GM18867 (cell line): ENCODE data around the gene HCAR1.
"Not testable (repeated sequence)": the region's sequence is repeated elsewhere in the genome, so short reads cannot be mapped to it uniquely, and the experiment has no call there.

Source experiments
- ATAC-seq: cut with Tn5 transposase; IDR thresholded peaks from one replicate; pipeline ENCODE4 v1.9.1; 2021; ENCODE audit warnings: mild to moderate bottlenecking, moderate library complexity; ENCODE audit not compliant: unreplicated experiment

HCAR1 gene, protein sequence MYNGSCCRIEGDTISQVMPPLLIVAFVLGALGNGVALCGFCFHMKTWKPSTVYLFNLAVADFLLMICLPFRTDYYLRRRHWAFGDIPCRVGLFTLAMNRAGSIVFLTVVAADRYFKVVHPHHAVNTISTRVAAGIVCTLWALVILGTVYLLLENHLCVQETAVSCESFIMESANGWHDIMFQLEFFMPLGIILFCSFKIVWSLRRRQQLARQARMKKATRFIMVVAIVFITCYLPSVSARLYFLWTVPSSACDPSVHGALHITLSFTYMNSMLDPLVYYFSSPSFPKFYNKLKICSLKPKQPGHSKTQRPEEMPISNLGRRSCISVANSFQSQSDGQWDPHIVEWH

DNA sequence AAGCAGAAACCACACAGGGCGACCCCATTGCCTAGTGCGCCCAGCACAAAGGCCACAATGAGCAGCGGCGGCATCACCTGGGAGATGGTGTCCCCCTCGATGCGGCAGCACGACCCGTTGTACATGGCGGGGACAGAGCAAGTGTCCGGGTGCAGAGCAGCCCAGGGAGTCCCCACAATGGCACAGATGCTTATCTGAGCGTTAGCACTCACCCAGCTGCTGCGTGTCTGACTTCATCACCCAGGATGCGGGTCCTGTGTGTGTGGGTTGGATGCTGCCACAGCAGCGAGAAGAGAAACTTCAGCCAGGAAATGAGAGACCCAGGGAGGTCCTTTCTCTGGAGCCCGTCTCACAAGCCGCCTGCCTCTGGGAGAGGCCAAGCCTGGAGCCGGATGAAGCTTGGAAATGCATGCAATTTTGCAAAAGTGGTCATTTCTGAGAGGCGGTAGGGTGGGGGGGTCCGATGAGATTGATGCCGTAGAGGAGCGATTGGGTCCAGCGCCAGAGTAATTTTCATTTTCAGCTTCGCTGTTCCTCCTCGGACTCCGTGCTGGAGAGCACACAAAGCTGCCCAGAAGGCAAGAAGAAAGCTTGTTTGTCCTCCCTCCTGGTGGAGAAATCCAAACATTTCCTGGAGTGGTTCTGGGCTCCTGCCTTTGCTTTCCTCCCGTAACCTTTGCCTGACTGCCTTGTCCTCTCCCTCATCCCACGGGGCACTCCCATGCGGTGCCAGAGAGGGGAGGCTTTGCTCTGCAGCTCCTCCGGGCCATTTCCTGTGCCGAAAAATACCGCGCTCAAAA is at the start of gene HCAR1:
HCAR1 (minus strand) TSS at position 630 of the 800 bp plus-strand sequence; CDS start at position 125, 505 bp downstream.
- no peak for ATAC-seq

DNA sequence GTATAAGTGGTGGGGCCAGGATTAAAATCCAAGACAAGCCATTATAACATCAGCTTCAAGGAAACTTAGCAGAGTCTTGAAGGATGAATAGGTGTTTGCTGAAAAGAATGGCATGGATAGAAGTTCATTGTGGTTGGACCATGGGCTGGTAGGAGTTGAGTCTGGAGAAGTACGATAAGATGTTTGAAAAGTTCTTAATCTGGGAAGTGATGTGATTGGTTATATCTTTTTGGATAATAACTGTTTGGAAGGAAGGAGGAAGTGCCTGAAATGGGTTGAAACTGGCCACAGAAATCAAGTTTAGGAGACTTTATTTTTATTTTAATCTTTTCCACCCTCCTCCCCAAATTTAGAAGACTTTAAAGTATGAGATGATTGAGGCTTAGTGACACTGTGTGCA is 26.9 kb upstream of the HCAR1 start:
- ATAC-seq = no peak

DNA sequence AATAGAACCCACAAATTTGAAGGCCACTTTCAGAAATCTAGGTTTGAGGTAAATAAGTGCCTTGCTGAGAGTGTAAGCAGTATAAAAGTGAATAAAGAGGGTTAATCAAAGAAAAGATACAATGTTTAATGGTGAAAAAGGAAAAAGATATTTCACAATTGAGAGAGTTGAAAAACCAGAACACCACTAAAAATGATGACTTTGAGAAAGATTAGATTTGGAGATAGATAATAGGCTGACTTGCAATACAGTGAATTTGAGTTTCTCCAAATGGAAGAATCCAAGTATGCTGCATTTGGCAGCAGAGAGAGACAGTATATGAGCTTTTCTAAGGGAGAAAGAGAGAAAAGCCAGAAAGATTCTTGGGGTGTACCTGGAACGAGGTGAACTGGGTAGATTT is 24.1 kb upstream of the HCAR1 start:
- ATAC-seq = no peak

DNA sequence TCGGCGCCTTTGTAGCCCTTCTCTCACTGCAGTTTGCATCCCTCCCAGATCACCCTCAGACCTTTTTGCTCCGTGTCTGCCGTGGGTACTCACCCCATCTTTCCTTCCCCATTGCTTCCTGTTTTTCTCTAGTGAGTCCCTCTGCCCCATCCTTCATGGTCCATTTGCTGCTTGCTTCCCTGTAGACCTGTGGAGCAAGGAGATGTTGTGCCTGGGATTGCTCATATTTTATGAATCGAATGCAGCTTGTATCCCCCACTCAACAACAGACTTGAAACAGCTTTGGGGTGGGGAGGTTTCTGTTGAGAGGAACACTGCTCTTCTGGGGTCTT is 22.6 kb upstream of the HCAR1 start:
- ATAC-seq = no peak

DNA sequence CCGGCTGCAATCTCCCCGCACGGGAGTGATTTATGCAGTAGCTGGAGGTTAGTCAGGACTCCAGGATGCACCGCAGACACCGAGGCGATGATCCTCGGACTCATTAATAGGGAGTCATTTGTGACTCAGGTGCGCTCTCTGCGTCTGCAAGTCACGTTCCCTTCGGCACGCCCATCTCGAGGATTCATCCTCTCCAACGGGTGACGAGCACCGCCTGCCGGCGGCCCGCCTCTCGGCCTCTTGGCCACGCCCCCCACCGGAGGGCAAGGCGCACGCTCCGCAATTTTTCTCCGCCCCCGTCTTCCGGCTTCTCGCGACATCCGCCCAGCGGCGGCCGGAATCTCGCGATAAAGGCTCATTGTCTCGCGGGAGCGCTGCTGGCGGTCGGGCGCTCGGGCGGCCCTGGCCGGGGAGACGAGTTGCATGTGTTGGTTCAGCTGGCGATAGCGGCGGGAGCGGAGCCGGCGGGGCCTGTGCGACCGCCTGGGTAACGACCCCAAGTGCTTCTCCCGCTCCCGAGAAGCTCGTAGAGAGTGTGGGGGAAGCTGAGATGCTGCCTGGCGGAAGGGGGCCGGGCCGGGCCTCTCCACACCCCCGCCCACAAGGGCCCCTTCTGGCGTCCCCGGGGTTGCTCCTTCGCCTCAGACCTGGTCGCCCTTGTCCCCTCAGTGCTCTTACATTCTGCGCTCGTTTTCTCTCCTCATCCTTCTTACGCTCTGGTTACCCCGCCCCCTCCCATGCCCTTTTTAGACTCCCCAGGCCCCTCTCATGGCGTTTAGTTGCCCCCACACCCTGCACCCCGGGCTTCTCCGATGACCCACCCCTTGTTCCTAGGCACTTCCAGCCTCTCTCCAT is 22.0 kb upstream of the HCAR1 start, which contains the start of gene DENR:
DENR (plus strand) TSS at position 361 of the 855 bp plus-strand sequence. CDS start 878 bp downstream, outside the sequence.
- peak; percentile 93 for ATAC-seq

DNA sequence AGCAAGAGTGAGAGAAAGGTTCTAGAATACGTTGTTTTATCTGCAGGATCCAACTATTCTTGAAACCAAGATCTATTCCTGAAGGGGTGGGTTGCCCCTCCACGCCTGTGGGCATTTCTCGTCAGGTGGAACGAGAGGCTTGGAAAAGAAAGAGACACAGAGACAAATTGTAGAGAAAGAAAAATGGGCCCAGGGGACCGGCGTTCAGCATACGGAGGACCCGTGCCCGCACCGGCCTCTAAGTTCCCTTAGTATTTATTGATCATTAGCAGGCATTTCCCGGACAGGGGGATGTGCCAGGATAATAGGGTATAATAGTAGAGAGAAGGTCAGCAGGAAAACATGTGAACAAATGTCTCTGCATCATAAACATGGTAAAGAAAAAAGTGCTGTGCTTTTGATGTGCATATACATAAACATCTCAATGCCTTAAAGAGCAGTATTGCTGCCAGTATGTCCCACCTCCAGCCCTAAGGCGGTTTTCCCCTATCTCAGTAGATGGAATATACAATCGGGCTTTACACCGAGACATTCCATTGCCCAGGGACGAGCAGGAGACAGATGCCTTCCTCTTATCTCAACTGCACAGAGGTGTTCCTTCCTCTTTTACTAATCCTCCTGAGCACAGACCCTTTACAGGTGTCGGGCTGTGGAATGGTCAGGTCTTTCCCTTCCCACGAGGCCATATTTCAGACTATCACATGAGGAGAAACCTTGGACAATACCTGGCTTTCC is 20.3 kb upstream of the HCAR1 start:
- ATAC-seq = not testable (repeated sequence)

DNA sequence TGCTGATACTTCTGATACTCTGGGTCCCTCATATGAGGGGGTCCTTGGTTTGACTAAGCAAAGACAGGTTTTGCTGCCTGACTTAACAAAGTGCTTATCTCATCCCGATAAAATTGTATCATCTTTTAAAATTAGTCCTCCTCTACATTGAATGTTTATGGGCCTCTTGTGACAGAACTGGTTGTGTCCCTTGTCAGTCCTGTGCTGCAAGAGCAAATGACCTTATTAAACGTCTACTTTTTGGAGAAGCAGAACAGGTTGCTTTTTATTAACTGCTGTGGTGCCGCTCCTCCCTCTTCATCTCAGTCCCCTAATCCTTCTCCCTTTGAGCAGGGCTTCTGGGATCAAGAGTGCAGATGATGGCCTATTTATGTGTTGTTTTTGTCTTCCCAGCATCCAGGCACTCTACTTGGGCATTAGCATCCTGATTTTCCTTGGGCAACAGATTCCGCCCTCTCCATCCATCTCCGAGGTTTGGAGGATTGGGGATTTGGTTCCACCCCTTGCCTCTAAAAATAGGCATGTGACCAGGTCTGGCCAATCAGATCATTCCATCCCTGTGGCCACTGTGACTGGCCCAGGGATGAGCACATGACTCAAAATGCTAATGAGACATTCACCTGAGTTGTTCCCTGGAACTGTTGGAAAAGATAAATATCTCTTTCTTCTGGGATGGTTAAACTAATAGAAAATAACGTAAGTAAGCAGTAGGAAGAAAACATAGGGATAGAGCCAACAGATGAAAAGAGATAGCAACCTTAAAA is 19.1 kb upstream of the HCAR1 start:
- no peak for ATAC-seq

DNA sequence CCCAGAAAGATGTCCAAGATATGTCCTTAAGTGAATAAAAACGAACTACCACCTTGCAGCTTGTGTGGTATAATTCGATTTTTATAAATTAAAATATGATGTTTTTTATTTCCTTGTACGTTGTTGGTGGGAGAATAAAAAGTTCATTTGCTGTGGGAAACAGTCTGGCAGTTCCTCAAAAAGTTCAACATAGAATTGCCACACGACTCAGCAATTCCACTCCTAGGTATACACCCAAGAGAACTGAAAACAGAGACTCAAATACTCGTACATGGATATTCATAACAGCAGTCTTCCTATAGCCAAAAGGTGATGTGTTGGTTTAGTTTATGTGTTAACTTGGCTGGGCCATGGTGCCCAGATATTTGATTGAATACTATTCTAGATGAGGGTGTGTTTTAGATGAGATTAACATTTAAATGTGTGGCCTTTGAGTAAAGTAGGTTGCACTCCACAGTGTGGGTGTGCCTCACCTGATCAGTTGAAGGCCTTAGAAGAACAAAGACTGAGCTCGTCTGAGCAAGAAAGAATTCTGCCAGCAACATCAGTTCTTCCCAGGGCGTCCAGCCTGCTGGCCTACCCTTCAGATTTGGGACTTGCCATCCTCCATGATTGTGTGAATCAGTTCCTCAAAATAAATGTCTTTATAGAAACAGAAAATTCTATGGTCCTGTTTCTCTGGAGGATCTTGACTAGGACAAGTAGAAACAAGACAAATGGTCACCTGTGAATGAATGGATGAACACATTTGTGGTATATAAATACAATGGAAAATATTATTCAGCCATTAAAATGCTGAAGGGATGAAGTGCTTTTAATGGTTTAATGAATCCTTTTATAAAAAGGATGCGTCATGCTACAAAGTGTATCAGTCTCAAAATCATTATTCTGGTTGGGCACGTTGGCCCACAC is 16.8 kb upstream of the HCAR1 start:
- no peak for ATAC-seq

DNA sequence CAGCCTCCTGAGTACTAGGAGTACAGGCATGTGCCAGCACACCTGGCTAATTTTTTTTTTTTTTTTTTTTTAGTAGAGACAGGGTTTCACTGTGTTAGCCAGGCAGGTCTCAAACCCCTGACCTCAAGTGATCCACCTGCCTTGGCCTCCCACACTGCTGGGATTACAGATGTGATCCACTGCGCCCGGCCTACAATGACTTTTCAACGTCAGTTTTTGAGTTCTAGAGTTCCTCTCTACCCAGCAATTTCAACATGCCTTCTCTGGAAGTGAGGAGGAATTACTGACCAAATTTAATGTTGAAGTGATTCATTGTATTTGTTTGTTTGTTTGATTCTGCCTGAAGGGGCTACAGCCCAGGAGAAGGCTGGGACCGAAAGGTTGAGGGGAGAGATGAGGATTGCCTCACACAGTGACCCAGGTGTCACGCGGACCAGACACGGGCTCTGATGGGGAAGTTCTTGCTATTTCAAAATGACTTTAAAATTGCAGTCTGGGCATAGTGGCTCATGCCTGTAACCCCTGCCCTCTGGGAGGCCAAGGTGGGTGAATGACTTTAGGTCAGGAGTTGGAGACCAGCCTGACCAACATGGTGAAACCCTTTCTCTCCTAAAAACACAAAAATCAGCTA is 13.4 kb upstream of the HCAR1 start:
- ATAC-seq = no peak

DNA sequence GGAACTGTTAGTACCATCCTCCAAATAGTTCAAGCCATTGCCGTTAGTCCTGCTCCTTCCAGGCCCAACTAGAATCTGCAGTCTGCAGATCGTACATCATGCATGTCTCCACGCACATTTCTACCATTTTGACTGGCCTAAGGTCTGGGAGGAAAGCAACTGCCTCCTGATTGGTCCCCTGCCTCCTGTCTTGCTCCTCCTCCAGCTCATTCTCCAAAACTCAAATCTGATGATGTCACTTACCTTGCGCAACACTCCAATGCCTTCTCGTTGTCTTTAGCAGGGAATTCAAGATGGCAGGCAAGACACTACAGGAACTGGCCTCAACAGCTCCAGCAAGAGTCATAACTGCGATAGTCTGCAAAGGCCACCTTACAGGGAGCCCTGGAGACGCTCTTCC is 9.7 kb upstream of the HCAR1 start:
- no peak for ATAC-seq

DNA sequence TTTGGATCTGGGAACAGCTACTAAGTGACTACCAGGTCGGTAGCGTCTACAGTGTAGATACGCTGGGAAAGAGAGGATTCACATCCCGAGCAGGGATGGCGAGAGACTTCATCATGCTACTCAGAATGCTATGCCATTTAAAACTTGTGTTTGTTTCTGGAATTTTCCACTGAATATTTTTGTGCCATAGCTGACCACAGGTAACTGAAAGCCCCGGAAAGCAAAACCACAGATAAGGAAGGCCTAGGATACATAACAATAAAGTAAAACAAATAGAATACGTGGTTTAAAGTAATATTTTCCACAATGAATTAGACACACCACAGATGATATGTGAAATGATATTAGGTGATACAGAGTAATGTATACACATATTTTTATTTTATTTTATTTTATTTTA is 7.9 kb upstream of the HCAR1 start:
- no peak for ATAC-seq

DNA sequence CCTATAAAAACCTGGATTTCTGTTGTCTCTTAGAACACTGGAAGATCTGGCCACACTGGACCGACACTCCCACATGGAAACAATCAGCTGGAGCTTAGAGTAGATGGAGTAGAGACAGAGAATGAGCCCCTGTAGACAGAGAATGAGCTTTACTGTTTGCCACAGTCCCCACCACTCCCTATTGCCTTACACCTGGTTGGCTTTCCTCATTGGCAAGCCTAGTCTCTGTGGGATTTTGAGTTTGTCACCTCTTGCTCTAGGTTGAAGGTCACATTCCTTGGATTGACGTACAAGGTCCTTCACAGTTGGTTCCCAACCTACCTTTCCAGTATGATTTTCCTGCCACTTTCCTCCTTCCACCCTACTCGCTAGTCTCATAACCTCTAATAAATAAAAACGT is 2.0 kb upstream of the HCAR1 start:
- no peak for ATAC-seq

DNA sequence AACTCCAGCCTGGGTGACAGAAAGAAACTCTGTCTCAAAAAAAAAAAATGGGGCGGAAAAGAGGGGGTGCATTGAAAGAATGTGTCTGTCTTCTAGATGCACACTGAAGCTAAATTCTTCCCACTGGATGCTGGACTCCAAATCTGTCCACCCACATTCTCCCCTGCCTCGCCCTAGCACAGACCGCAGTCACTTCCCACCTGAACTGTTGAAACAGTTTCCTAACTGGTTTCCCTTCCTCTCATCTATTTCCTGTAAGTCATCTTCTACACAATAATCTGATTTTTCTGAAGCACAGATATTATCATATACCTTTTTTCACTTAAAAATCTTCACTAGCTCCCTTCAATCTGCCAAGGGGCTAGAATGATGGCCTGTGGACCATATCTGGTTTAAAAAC is 1.5 kb upstream of the HCAR1 start:
- ATAC-seq = no peak

DNA sequence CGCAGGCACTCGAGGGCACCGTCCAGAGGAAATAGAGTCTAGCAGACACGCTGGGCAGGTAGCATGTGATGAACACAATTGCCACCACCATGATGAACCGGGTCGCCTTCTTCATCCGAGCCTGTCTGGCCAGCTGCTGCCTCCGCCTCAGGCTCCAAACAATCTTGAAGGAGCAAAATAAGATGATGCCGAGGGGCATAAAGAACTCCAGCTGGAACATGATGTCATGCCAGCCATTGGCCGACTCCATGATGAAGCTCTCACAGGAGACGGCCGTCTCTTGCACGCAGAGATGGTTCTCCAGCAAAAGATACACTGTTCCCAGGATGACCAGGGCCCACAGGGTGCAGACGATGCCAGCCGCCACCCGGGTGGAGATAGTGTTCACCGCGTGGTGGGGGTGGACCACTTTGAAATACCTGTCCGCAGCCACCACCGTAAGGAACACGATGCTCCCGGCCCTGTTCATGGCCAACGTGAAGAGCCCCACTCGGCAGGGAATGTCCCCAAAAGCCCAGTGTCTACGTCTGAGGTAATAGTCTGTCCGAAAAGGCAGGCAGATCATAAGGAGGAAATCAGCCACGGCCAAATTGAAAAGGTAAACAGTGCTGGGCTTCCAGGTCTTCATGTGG is 945 bp downstream of the HCAR1 start:
- ATAC-seq = no peak

DNA sequence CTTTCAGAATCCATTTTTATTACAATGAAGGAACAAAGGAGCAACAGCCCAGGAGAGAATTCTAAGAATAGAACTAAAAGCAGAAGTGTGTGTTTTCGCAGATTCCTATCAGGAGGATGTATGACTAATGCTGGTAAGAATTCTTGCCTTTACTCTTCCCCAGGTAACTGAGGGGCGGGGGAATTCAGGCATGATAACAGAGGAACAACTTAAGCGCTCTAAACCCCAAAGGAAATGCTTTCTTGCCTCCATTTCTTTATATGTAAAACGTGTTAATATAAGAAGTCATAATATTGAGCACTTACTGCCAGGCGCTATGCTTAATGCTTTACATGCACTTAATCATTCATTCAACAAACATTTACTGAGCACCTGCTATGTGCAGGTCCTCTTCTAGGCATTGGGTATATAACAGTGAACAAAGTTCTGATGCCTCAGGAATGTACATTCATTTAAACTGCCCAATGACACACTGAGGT is 4.5 kb downstream of the HCAR1 start:
- ATAC-seq = no peak

DNA sequence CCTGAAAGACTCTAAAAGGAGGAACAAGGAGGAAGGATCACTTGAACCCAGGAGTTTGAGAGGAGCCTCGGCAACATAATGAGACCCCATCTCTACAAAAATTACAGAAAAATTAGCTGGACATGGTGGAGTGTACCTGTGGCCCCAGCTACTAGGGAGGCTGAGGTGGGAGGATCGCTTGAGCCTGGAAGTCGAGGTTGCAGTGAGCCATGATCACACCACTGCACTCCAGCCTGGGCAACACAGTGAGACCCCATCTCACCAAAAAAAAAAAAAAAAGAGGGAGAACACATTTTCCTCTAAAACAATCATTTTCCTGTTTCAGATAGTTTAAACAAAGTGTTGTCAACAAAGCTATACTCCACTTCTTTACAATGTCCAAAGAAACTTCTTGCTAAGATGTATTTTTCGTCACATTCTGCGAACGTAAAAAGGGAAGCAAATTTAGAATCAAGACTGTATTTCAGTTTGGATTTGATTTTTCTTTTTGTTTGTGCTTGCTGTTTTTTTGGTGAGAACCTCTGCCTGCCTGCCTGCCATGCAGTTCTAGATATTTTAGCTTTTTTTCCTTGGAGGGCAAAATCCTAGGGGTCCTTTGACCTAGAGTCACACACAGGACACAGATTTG is 5.1 kb downstream of the HCAR1 start:
- ATAC-seq = no peak

DNA sequence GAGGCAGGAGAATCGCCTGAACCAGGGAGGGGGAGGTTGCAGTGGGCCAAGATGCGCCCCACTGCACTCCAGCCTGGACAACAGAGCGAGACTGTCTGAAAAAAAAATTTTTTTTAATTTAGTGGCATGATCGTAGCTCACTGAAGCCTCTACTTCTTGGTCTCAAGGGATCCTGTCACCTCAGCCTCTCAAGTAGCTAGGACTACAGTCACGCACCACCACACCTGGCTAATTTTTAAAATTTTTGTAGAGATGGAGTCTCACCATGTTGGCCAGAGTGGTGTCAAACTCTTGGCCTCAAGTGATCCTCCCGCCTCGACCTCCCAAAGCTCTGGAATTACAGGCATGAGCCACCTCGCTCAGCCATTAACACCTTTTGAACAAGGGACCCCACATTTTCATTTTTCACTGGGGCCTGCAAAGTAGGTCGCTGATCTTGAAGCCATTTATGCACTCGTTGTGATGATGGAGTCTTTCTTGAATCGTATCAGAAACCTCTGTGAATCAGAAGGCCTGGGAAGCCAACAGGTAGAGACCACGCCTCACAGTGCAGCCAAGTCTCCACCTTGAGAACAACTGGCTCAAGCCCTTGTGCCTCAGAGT is 5.9 kb downstream of the HCAR1 start:
- no peak for ATAC-seq
